GM23248 (cell line): Measurements from ENCODE around the gene ATF5. TPM values are rescaled to one million over a fixed set of nuclear protein-coding genes. Genes with fewer than 3 reads are reported as not detected.

Experiments
- DNase-seq: peaks from one replicate; pipeline ENCODE4 v3.0.0-alpha.2; 2015
- H2AFZ ChIP-seq: fragments of 200-600 bp; sonication (generic); 2 replicates; pipeline ENCODE4 v1.6.1; 2016; ENCODE audit warnings: antibody characterized with exemption
- H3F3A ChIP-seq: fragments of 200-600 bp; sonication (generic); 2 replicates; pipeline ENCODE4 v1.6.1; 2016; ENCODE audit warnings: mild to moderate bottlenecking, antibody characterized with exemption, mixed run types; ENCODE audit not compliant: insufficient read depth
- H3K27ac ChIP-seq: fragments of 200-600 bp; sonication (generic); 2 replicates; pipeline ENCODE4 v1.5.1; 2016; ENCODE audit warnings: mild to moderate bottlenecking
- H3K27me3 ChIP-seq: fragments of 200-600 bp; sonication (generic); replicated peaks from 2 replicates; pipeline ENCODE4 v1.6.1; 2016; ENCODE audit warnings: mild to moderate bottlenecking; ENCODE audit not compliant: insufficient read depth
- H3K36me3 ChIP-seq: fragments of 200-600 bp; sonication (generic); 2 replicates; pipeline ENCODE4 v1.6.1; 2016; ENCODE audit warnings: low read depth, mild to moderate bottlenecking
- H3K4me1 ChIP-seq: fragments of 200-600 bp; sonication (generic); 2 replicates; pipeline ENCODE4 v1.6.1; 2016; ENCODE audit warnings: mild to moderate bottlenecking; ENCODE audit not compliant: insufficient read depth
- H3K4me2 ChIP-seq: fragments of 200-600 bp; sonication (generic); one replicate; pipeline ENCODE4 v1.6.1; 2016; ENCODE audit warnings: mild to moderate bottlenecking; ENCODE audit not compliant: unreplicated experiment
- H3K4me3 ChIP-seq: fragments of 200-600 bp; sonication (generic); 2 replicates; pipeline ENCODE4 v1.5.1; 2016; ENCODE audit warnings: mild to moderate bottlenecking
- H3K79me2 ChIP-seq: fragments of 200-600 bp; sonication (generic); 2 replicates; pipeline ENCODE4 v1.6.1; 2016; ENCODE audit warnings: mild to moderate bottlenecking; ENCODE audit not compliant: insufficient read depth
- H3K9ac ChIP-seq: fragments of 200-600 bp; sonication (generic); 2 replicates; pipeline ENCODE4 v1.6.1; 2016; ENCODE audit warnings: mild to moderate bottlenecking
- H3K9me2 ChIP-seq: fragments of 200-600 bp; sonication (generic); 2 replicates; pipeline ENCODE4 v1.6.1; 2016; ENCODE audit warnings: mixed run types, mild to moderate bottlenecking, moderate library complexity; ENCODE audit not compliant: insufficient read depth
- H3K9me3 ChIP-seq: fragments of 200-600 bp; sonication (generic); one replicate; pipeline ENCODE4 v1.6.1; 2017; ENCODE audit warnings: low read depth
- H4K20me1 ChIP-seq: fragments of 200-600 bp; sonication (generic); 2 replicates; pipeline ENCODE4 v1.6.0; 2016; ENCODE audit not compliant: insufficient read depth
- EZH2 ChIP-seq: fragments of 200-600 bp; sonication (generic); IDR thresholded peaks from 2 replicates; pipeline ENCODE4 v1.6.1; 2018; ENCODE audit warnings: antibody characterized with exemption, mild to moderate bottlenecking; ENCODE audit not compliant: insufficient read depth, poor library complexity, severe bottlenecking
- EZH2phosphoT487 ChIP-seq: fragments of 200-600 bp; sonication (generic); IDR thresholded peaks from 2 replicates; pipeline ENCODE4 v1.6.1; 2018; ENCODE audit warnings: antibody characterized with exemption, moderate library complexity, mild to moderate bottlenecking, low read depth; ENCODE audit not compliant: insufficient read depth
- WGBS, 2 experiments: methylation state at CpG; one replicate each; pipeline ENCODE4 v1.1.6; 2015 to 2017; ENCODE audit warnings: low lambda C conversion rate in 2 of 2, low coverage in 1 of 2; ENCODE audit errors: missing lambda C conversion rate in 2 of 2; 5-methylcytosine and 5-hydroxymethylcytosine counted together
- in situ Hi-C: fragments of 300-500 bp; cut with MboI; formaldehyde crosslinking; loops from 2 replicates; pipeline ENCODE4 v1.15.0; 2020
- polyA plus RNA-seq: library from polyadenylated mRNA; unstranded; fragments of >200 nt; fragmentation: Nextera tagmentation; extraction: Ambion mirVana; gene quantifications from 2 replicates; pipeline ENCODE4 v1.2.1, GENCODE V29; 2016
- total RNA-seq: library from RNA; depleted of rRNA; stranded (reverse); fragments of >200 nt; shearing (Covaris generic); gene quantifications from 2 replicates; pipeline ENCODE4 v1.2.3, GENCODE V29; 2014

Gene ATF5
- total and polyA plus RNA-seq, 2 experiments from 2014 or later: 8.9 TPM

GRCh38 chr19:49913720-49914119 is 15.3 kb upstream of the ATF5 start:
- Histone ChIP-seq H3K4me1 (no peaks in the 10 kb centered on the region), H3K4me3 (no peak overlapping the region), H3K9me3 (no peaks in the 10 kb centered on the region), H3K27me3 (no peaks in the 10 kb centered on the region), H4K20me1 (no peaks in the 10 kb centered on the region), H3F3A (no peaks in the 10 kb centered on the region), H3K9me2 (no peaks in the 10 kb centered on the region), H3K27ac (no peak overlapping the region), H3K79me2 (peaks cover 37% of the 10 kb centered on the region), H3K36me3 (no peaks in the 10 kb centered on the region; the same call in 1 of the 2 replicates), H2AFZ (no peak overlapping the region), H3K4me2 (no peak overlapping the region), H3K9ac (no peak overlapping the region)
- in situ Hi-C loops: no loop called here
- TF ChIP-seq EZH2 (no peak), EZH2phosphoT487 (no peak)
- 83 to 84% methylated on average over 10 of the region's 10 CpGs for WGBS, 2 experiments
- no peak for DNase-seq

GRCh38 chr19:49915271-49915670 is 13.7 kb upstream of the ATF5 start:
- no peaks in the 10 kb centered on the region for H3K36me3 ChIP-seq
- H3F3A ChIP-seq: no peaks in the 10 kb centered on the region
- no peak overlapping the region for H3K4me2 ChIP-seq
- H3K27me3 ChIP-seq: no peaks in the 10 kb centered on the region
- H2AFZ ChIP-seq: no peak overlapping the region
- DNase-seq: no peak
- no peaks in the 10 kb centered on the region for H4K20me1 ChIP-seq
- no peaks in the 10 kb centered on the region for H3K9me3 ChIP-seq
- H3K4me1 ChIP-seq: no peaks in the 10 kb centered on the region
- TF ChIP-seq EZH2 (no peak), EZH2phosphoT487 (no peak)
- H3K27ac ChIP-seq: no peak overlapping the region
- WGBS, 2 experiments: 97 to 99% methylated on average over 6 of the region's 6 CpGs
- in situ Hi-C loops: no loop called here
- H3K9me2 ChIP-seq: no peaks in the 10 kb centered on the region
- no peak overlapping the region for H3K9ac ChIP-seq
- peaks cover 52% of the 10 kb centered on the region for H3K79me2 ChIP-seq
- H3K4me3 ChIP-seq: no peak overlapping the region

DNA sequence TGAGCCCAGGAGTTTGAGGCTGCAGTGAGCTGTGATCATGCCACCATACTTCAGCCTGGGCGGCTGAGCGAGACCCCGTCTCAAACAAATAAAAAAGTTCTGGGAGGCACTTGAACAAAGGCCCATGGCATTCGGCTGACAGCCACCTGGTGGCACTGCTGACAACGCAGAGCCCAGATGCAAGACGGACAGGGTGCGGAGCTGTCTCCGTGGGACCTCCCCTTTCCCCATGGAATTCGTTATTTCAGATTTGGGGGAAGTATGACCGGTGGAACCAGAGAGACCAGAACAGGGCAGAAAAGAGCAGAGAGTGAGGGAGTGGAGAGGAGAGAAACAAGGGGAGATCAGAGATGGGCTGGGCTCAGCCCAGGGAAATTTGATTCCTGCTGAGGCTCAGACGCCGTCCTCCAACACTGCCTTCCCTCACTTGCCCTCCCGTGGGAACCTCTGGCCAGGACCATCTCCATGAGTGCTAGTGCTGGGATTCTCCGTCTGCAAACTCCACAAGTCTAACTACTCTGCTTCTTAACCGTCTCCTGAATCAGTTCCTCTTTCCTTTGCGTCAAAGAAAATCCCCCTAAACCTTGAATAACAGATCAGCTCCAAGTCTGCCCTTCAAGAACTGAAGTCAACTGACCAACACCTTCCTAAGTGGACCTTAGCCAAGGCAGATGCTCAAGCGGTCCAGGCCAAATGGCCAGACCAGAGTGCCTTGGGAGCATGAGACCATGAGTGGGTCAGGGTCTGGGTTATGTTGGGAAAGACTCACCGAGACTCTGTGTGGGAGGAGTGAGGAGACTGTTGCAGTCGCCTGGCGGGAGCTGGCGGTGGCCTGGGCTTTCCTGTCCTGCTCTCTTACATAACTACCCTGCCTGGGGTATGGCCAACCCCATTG is 11.9 kb upstream of the ATF5 start:
- DNase-seq: no peak
- Histone ChIP-seq H3K4me3 (no peak overlapping the region), H3K27ac (no peak overlapping the region), H3K27me3 (no peaks in the 10 kb centered on the region), H3K9ac (no peak overlapping the region), H3F3A (no peaks in the 10 kb centered on the region), H3K4me1 (peaks cover 5% of the 10 kb centered on the region), H3K9me2 (no peaks in the 10 kb centered on the region), H3K79me2 (peaks cover 70% of the 10 kb centered on the region), H3K36me3 (no peaks in the 10 kb centered on the region), H2AFZ (no peak overlapping the region), H4K20me1 (no peaks in the 10 kb centered on the region), H3K4me2 (no peak overlapping the region), H3K9me3 (no peaks in the 10 kb centered on the region)
- no peak for TF ChIP-seq EZH2
- in situ Hi-C loops: no loop called here
- 90 to 93% methylated on average over 21 of the region's 21 CpGs for WGBS, 2 experiments

- no peak overlapping the region for H2AFZ ChIP-seq
- H3K9ac ChIP-seq: no peak overlapping the region
- H3K4me1 ChIP-seq: peaks cover 12% of the 10 kb centered on the region
- H3K9me2 ChIP-seq: no peaks in the 10 kb centered on the region
- H3K9me3 ChIP-seq: no peaks in the 10 kb centered on the region
- H3K79me2 ChIP-seq: peaks cover 80% of the 10 kb centered on the region
- no peaks in the 10 kb centered on the region for H3K36me3 ChIP-seq
- DNase-seq: no peak
- H3K27ac ChIP-seq: no peak overlapping the region
- H3K27me3 ChIP-seq: no peaks in the 10 kb centered on the region
- TF ChIP-seq EZH2: no peak
- TF ChIP-seq EZH2phosphoT487: no peak
- H3F3A ChIP-seq: no peaks in the 10 kb centered on the region
- H4K20me1 ChIP-seq: no peaks in the 10 kb centered on the region
- H3K4me2 ChIP-seq: no peak overlapping the region
- in situ Hi-C loops: no loop called here
- no peak overlapping the region for H3K4me3 ChIP-seq
- WGBS, 2 experiments: 89 to 95% methylated on average over 8 of the region's 8 CpGs
Measured at GRCh38 chr19:49918089-49918488, 10.9 kb upstream of the ATF5 start.
